ENCODE data around the gene FTO.

DNA sequence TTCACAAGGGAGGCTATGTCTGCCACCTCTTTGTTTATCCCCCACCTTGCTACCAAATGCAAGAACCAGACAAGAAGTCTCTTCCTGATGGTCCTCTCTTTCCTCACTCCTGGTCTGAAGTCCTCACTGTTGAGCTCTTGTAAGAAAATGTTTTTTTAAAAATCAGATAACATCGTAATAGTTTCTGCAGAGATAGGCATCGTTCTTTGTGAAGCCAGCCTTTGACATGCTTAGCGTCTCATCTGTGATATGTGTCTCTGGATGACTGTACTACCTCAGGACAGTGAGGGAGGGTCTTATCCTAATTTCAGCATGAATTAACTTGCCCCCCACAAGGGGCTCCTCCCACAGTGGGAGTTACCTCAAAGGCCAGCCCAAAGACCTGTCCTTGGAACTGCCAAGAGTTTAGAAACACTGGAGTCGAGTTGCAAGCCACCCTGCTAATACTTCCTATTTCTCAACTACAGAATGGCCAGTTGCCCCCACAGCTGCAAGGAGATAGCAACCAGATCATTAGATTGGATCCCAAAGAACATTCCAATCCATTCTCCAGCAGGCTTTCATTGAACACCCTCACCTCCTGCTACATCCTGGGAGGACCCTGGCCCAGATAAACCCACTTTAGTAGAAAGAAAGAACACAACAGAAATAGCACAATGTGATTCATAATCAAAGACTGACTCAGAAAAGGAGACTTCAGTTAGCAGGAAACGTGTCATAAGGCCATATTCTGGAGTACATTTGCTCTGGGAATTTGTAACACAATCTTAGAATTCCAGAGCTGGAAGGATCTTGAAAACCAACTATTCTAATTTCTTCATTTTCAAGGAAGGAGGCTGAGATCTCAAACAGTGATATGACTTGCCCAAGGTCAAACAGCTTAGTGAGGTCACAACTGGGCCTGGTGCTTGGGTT, 431.7 kb downstream of the FTO start:
- TF ChIP-seq, protein P1, sequence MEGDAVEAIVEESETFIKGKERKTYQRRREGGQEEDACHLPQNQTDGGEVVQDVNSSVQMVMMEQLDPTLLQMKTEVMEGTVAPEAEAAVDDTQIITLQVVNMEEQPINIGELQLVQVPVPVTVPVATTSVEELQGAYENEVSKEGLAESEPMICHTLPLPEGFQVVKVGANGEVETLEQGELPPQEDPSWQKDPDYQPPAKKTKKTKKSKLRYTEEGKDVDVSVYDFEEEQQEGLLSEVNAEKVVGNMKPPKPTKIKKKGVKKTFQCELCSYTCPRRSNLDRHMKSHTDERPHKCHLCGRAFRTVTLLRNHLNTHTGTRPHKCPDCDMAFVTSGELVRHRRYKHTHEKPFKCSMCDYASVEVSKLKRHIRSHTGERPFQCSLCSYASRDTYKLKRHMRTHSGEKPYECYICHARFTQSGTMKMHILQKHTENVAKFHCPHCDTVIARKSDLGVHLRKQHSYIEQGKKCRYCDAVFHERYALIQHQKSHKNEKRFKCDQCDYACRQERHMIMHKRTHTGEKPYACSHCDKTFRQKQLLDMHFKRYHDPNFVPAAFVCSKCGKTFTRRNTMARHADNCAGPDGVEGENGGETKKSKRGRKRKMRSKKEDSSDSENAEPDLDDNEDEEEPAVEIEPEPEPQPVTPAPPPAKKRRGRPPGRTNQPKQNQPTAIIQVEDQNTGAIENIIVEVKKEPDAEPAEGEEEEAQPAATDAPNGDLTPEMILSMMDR (conservative IDR thresholded peaks at IDR 0.05): no peak
- no peak for TF ChIP-seq ZFX (IDR thresholded peaks at IDR 0.05)
